ENCODE measurements around the gene CLEC2L. TPM values are rescaled to one million over a fixed set of nuclear protein-coding genes. Genes with fewer than 3 reads are reported as not detected.

The CLEC2L gene
- not detected in 2 replicates for total RNA-seq
- polyA plus RNA-seq (2012) = not detected

DNA sequence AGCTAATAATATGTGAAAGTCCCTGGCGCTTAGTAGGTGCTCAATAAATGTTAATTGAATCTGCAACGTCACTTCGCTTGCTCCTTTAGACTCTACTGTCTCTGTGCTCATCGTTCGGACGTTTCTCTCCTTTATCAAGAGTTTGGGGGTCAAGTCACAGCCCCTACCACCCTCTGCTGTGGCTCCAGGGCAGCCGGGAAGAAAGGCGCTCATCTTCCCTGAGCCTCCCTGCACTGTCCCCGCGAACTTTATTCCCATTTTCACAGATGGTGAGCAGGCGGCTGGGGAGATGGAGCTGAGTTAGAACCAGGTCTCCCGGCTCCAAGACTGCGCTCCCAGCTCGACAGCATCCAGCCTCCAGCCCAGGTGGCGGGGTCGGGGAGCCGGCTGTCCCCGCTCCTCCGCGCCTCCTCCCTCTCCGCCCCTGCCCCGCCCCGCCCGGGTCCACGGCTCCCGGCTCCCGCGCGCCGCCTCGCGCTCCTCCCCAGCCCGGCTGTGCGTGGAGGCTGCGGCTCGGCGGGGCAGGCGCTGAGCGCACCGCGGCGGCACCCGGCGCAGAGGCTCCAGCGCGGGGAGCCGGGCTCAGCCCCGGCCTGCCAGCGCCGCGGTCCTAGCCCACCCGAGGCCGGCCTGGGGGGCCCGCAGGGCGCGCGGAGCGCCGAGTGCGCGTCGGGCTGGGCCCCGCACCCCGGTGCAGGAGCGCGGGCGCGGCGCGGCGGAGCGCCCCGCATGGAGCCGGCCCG, at the start of gene CLEC2L:
CLEC2L (plus strand) TSS at position 487 of the 743 bp plus-strand sequence; CDS start at position 730, 243 bp downstream.
- DNase-seq (ENCODE audit: low read depth) = no peak

DNA sequence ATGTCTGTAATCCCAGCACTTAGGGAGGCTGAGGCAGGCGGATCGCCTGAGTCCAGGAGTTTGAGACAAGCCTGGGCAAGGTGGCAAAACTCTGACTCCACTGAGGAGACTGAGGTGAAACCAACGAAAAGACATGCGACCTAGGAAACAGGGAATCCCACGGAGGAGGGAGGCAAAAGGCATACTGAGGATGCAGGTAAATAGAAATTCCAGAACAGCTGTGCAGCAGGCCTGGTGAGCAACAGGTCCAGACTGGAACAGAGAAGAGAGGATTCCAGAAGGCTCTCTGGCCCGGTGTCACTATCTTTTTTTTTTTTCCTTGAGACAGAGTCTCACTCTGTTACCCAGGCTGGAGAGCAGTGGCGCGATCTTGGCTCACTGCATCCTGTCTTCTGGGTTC, 47.3 kb upstream of the CLEC2L start:
- no peak for DNase-seq (ENCODE audit: low read depth)

DNA sequence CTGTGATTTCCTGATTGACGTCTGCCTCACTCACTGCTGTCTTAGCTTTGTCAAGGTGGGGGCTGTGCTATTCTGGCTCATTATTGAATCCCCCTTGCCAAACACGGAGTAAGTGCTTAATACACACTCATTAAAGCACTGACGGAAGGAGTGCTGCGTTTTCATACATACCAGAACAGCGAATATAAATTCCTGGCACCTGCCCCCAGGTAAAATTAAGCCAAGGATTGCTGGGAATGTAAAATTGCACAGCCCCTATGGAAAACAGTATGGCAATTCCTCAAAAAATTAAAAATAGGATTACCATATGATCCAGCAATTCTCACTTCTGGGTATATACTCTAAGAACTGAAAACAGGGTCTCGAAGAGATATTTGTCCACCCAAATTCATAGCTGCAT, 46.6 kb upstream of the CLEC2L start:
- no peak for DNase-seq (ENCODE audit: low read depth)

DNA sequence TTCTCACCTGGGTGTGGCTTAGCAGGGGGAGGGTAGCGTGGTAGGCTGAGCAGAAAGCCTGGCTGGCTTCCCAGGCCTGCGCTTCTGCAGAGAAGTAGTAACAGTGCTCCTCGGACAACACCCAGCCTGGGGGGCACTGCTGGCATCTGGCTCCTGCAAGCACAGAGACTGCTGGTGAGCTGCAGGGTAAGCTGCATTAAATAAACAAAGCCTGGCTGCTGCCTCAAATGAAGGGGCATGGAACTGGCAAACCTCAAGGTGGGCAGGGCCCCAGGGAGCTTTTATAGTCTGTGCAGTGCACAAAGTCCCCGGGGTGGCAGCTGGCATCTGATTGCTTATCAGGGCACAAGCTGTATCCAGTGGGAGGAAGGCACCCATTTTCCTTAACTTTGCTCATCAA, 43.9 kb upstream of the CLEC2L start:
- no peak for DNase-seq (ENCODE audit: low read depth)

DNA sequence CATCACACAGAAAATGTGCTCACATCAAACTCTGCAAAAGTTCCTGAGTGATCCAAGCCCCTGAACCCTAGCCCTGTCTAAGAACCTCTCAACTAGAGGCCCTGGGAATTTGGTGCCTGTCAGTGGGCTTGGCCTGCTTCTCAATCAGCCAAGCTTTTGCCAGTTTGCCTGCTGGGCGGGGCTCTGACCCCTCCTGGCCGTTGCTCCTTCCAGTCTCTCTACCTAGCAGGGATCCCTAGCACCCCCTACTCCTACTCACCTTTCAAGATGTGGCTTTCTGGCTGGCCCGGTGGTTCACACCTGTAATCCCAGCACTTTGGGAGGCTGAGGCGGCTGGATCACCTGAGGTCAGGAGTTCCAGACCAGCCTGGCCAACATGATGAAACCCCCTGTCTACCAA, 42.1 kb upstream of the CLEC2L start:
- no peak for DNase-seq (ENCODE audit: low read depth)

DNA sequence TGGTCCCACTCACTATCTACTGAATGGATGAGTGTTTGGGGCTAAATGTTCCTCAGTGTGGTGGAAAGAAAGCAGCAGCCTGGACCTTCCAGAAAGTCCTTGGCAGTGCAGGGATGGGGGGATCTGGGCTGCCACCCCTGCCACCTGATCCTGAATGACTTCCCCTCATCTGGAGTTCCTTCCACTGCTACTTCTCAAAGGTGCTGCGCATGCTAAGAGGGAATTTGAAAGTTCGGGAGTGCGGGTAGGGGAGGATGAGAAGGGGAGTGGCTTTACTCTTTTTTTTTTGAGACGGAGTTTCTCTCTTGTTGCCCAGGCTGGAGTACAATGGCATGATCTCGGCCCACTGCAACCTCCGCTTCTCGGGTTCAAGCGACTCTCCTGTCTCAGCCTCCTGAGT, 41.4 kb upstream of the CLEC2L start:
- no peak for DNase-seq (ENCODE audit: low read depth)

DNA sequence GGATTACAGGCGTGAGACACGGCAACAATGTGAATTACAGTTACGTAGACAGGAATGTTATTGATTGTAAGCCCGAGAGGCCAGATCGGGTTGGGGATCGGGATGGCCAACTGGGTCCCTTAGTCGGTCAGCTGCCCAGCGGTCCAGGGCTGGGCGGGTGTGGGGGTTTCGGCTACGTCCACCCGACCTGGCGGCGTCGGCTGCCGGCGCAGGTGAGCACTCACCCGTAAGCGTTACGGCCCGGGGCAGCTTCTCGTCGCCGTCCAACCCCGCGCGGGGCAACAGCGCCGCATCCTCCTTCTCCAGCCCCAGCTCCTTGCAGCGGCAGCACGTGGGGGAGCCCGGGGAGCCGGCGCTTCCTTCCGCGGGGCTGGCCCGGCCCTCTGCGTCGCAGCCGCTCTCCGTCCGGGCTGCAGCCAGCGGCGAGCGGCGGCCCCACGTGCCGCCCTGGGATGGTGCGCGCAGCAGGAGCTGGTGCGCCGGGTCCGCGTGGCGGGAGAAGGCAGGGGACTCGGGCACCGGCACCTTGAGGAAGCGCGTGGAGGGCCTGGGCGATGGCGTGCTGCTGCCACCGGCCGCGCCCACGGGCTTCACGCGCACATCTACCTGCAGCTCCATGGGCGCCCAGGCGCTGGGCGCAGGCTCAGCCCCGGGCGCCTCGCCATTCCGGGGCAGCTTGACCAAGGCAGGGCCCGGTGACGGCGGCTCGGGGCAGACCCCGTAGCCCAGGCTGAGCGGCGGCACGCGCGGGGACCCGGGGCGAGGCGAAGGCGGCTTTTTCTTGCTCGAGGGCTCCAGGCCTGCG, 40.6 kb upstream of the CLEC2L start:
- no peak for DNase-seq (ENCODE audit: low read depth)

DNA sequence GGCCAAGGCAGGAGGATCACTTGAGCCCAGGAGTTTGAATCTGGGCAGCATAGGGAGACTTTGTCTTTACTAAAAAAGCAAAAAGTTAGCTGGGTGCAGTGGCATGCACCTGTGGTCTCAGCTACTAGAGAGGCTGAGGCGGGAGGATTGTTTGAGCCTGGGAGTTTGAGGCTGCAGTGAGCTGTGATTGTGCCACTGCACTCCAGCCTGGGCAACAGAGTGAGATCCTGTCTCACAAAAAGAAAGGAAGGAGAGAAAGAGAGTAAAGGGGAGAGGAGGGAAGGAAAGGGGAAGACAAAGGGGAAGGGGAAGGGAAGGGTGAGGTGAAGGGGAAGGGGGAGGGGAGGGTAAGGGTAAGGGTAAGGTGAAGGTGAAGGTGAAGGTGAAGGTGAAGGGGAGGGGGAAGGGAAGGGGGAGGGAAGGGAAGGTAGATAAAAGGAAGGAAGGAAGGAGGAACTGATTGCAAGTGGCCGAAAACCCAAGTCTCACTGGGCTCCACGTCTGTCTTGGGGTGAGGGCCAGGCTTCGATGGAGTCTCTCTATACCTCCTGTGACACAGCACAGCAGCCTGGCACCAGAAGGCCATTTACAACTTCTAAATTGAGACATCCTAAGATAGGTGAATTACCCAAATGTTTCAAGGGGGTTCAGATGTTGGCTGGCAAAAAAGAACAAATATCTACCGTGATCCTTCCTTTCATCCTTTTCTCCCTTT, 36.0 kb upstream of the CLEC2L start:
- DNase-seq (ENCODE audit: low read depth) = no peak

DNA sequence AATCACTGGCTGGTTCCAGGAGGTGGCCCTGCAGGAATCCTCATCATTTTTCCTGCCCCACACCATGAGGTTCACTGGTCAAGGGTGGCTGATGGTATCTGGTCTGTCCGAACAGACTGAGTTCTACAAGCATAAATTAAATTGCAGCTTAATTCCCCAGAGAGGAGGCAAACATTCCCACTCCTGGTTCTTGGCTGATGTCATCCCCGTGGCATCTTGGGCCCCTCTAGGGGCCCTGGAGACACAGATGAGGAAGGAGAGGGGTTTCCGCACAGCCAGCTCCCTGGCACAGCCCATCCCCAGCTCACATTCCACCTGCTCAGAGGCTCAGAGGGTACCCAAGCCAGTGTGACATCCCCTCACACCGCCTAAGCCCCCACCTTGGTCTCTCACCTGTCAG, 34.7 kb upstream of the CLEC2L start:
- DNase-seq (ENCODE audit: low read depth) = no peak

DNA sequence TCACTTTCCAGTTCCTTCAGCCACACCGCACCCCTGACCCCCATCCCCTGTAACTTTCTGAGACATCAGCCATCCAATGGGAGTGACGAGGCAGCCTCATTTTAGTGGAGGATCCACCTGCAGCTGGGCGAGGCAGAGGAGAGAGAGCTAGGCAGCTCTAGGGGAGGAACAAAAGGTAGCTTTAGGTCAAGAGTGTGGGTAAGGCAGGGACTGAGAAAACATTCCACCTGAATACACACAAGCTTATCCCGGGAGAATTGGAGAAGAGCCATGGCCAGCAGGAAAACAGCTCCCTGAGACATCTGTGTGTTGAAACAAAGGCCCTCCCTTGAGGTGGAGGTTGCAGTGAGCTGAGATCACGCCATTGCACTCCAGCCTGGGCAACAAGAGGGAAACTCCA, 33.4 kb upstream of the CLEC2L start:
- no peak for DNase-seq (ENCODE audit: low read depth)

DNA sequence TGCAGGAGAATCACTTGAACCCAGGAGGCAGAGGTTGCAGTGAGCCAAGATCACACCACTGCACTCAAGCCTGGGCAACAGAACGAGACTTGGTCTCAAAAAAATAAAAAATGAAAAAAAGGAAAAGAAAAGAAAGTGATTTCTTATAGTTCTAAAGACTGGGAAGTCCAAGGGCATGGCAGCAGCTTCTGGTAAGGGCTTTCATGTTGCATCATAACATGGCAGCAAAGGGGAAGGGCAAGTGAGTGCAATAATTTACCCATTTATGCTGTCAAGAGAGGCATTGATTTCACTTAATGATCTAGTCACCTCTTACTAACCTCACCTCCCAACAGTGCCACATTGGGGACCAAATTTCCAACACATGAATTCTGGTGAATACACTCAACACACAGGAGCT, 31.2 kb upstream of the CLEC2L start:
- no peak for DNase-seq (ENCODE audit: low read depth)

DNA sequence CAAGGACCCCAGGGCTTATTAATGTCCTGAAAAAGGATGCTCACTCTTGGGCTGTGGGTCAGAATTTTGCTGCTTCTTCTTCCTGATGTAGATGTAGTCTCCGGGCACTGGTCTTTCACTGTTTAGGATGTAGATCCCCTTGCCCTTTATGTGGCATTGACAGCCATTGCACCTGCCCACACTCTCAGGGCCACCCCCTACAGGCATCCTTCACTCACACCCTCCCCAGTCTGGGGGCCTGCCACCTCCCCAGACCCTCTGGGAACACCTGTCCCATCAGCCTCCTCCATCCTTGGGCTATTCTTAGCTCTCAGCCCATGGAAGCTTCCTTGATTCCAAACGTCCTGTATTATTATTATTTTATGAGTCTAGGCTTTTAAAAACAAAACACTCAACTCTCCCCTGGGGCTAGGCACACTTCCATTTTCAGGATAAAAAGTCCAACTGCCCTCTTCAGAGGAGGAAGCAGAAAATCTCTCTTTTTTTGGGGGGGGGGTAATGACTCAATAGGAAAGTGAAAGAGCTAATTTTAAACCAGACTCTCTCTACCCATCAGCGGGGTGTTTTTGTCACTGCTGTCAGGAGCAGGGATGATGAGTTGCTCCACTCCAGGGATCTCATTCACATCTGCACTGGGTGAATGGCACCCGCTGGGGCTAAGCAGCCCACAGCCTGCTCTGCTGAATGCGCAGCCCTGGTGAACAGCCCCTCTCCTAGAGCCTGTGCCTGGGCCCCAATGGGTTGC, 28.5 kb upstream of the CLEC2L start:
- DNase-seq (ENCODE audit: low read depth) = no peak

DNA sequence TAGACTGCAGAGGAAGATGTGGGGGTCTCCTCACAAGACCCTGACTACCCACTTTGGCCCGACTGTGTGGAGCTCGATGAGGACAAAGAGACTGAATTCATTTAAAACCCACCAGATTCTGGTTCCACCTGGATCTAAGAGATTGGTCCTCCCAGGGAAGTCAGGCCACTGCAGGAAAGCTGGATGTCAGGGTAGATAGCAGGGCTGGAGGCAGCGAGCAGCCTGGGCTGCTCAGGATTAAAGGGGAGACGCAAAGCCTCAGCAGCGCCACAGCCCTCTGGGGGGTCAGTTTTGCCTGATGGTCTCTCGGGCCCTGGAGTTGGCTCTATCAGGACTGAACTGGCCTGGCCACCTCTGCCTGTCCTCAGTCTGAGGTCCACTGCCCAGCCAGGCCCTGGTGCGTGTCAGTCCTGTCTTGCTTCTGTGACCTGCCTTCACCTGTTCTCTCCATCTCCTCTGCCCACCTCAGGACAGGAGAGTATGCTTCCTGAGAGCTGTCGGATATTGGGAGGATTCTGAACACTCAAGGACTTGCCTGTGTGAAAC, 27.8 kb upstream of the CLEC2L start:
- no peak for DNase-seq (ENCODE audit: low read depth)

DNA sequence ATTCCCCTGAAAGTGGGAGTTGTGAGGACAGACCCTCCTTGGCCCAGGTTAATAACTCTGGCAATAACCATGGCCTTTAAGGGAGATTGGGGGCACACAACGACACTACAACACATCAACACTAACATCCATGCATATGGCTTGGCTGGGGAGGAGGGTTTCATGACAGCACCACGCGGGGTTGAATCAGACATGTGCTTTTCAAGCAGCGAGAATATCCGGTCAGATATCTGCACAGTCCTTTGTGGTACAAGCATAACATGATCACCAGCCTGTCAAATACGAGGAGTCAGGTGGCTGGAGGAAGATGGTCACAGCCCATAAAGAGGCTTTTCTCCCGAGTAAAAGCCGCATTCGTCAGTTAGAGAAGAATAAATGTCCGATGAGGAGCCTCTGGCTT, 27.0 kb upstream of the CLEC2L start:
- no peak for DNase-seq (ENCODE audit: low read depth)

DNA sequence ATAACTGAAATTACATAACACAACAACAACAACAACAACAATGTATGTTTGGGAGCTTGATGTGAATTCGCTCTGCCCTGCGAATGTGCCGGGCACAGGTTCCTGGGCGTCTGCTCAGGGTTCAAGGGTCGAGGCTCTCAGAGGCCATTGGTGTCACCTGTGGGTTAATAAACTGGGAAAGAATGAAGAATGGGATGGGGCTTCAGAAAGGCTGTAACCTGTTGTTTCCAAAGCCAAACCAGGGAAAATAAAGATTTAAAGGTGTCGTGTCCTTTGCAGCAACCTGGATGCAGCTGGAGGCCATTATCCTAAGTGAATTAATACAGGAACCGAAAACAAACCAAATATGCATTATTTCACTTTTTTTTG, 22.7 kb upstream of the CLEC2L start:
- DNase-seq (ENCODE audit: low read depth) = no peak

DNA sequence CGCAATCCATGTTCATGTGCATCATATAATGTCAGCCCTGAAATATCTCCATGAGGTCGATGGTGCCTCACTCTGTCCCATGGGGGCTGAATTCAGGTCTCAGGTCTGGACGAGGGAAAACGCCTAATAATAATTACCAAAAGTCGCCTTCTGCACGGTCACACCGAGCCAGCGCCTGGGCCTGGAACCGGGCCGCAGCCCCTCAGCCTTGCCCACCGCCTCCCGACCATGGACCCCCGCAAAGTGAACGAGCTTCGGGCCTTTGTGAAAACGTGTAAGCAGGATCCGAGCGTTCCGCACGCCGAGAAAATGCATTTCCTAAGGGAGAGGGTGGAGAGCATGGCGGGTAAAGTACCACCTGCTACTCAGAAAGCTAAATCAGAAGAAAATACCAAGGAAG, 21.3 kb upstream of the CLEC2L start:
- no peak for DNase-seq (ENCODE audit: low read depth)

DNA sequence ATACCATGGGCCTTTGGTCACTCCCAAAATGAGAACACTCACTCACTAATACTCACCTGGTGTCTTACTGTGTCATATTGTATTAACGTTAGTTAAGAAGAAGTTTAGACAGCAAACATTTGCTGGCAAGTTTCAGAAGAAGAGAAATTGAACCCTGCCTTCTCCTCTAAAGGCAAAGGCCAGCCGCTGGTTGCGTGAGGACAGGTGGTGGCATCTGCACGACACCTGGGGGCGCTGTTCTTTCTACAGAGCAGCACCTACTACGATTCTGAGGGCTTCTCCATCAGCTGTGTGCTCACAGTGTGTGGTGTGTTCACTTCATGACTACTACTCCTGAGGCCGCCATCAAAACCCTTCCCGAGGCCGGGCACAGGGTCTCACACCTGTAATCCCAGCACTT, 17.9 kb upstream of the CLEC2L start:
- no peak for DNase-seq (ENCODE audit: low read depth)

DNA sequence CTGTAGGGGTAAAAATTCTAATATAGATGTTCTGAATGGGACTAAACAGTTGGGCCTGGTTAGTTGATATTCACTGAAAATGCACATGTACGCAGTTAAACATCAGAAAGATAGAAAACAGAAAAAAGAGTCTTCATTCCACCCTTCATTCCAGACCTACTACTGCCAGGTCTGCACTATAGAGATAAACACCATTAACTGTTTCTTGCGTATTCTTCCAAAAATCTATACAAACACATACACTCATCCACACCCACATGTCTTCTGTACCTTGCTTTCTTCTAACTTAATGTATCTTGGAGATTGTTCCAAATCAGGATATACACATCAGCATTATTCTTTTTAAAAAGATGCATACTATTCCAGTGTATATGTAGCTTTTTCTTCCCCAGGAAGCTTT, 13.9 kb upstream of the CLEC2L start:
- DNase-seq (ENCODE audit: low read depth) = no peak

DNA sequence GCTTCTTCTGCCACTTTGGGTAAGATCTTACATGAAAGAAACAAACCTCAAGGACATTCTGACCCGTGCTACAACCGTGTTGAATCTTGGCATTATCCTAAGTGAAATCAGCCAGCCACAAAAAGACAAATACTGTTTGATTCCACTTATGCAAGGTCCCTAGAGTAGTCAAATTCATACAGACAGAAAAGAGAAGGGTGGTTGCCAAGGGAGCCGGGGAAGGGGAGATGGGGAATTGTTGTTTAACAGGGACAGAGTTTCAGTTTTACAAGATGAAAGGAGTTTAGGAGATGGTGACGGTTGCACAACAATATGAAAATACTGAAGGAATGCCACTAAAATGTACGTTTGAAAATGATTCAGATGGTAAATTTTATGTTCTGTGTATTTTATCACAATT, 12.2 kb upstream of the CLEC2L start:
- no peak for DNase-seq (ENCODE audit: low read depth)

DNA sequence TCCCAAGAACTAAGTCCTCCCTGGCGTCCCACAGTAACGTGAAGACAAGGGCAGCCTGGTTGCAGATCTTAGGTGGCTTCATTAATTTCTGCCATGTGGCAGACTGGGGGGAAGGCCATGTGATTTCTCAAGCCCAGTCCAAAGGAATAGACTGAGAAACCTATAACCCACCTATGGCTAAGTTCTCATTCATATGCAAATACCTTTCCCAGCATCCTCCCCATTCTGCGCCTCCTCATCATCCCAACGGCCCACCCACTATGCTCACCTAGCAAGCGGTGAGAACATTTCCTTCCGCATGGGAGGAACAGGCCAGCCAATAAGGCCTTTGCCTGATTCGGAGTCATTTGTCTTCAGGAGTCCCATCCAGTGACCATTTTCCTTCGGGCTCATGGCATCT, 8.2 kb upstream of the CLEC2L start:
- no peak for DNase-seq (ENCODE audit: low read depth)

DNA sequence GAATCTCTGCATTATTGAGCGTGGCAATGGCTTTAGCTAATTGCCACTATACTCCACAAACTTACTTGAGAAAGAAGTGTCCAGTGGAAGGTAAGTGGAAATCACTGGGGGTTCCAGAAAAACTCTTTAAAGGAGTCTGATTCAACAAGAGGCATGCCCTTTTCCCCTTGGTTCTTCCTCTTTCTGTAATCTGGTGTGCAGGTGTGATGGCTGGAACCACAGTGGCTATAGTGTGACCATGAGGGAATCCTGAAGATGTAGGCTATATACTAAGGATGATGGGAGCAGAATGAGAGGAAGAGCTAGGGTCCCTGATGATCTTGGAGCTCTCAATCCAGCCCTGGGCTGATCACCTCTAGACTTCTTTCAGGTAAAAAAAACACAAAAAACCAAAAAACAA, 2.0 kb upstream of the CLEC2L start:
- no peak for DNase-seq (ENCODE audit: low read depth)

Measured in myocyte (in vitro differentiated cells).